K562 (cell line): ENCODE data around the gene SH3D19. TPM values are rescaled to one million over a fixed set of nuclear protein-coding genes. Genes with fewer than 3 reads are reported as not detected.

ENCODE experiments used
- ATAC-seq: fragments of 200-7000 bp; cut with Tn5 transposase; 3 replicates; pipeline ENCODE4 v1.9.1; 2020; ENCODE audit warnings: moderate library complexity
- BruUV-seq: library from RNA; stranded (reverse); fragments of 400-500 nt; replicated peaks from 2 replicates; lab custom pipeline; 2021; lab: Mats Ljungman, UMichigan
- CTCF ChIA-PET: fragments of 300-600 bp; formaldehyde crosslinking; extraction: SDS; loops from one replicate; lab custom pipeline; 2021; ENCODE audit warnings: low intra/inter-chr PET ratio; lab: Yijun Ruan, JAX
- POLR2A ChIA-PET: fragments of 300-600, 350-650 bp; sonication (Branson Sonifier 250); formaldehyde crosslinking; extraction: SDS; loops from one replicate; lab custom pipeline; 2021; ENCODE audit warnings: antibody characterized with exemption, inconsistent platforms; lab: Yijun Ruan, JAX
- DNase-seq, 4 experiments: peaks; one replicate each; pipeline versions ENCODE4 v3.0.0 to v3.0.0-alpha.2; 2011 to 2018; ENCODE audit warnings: low spot score in 3 of 4, mixed read lengths in 3 of 4; ENCODE audit errors: extremely low read depth in 1 of 4
- FAIRE-seq: peaks from 2 replicates; lab custom pipeline; 2011; peaks lifted over from hg19 to GRCh38; lab: Jason Lieb, UNC
- H2AFZ ChIP-seq: 2 replicates; pipeline ENCODE4 v1.6.0; 2011; ENCODE audit warnings: low read depth, low read length, control low read depth, inconsistent platforms
- H3K27ac ChIP-seq: fragments of 200-600 bp; 3 replicates; pipeline ENCODE4 v1.8.0; 2011; ENCODE audit warnings: low read depth, mild to moderate bottlenecking, control low read depth, inconsistent platforms, low read length, moderate library complexity, mixed read lengths; ENCODE audit errors: extremely low read depth
- H3K27me3 ChIP-seq, 2 experiments: fragments of 300-600 bp in 1 of 2; 2 replicates in 1 of 2; 3 replicates in 1 of 2; pipeline versions ENCODE4 v1.6.0 to v1.8.0; 2011; ENCODE audit warnings: inconsistent platforms in 2 of 2, low read length in 2 of 2, mild to moderate bottlenecking in 1 of 2, mixed read lengths in 1 of 2, moderate library complexity in 1 of 2; ENCODE audit not compliant: control insufficient read depth in 2 of 2, insufficient read depth in 2 of 2
- H3K36me3 ChIP-seq: fragments of 300-600 bp; 3 replicates; pipeline ENCODE4 v1.8.0; 2011; ENCODE audit warnings: mild to moderate bottlenecking, low read length, inconsistent platforms; ENCODE audit not compliant: control insufficient read depth, insufficient read depth
- H3K4me1 ChIP-seq, 2 experiments: fragments of 200-600 bp in 1 of 2; replicated peaks in 1 of 2; 2 replicates in 1 of 2; 3 replicates in 1 of 2; pipeline versions ENCODE4 v1.5.1 to v1.8.0; 2011; ENCODE audit warnings: inconsistent platforms in 2 of 2, low read length in 2 of 2, mild to moderate bottlenecking in 1 of 2, mixed read lengths in 1 of 2, moderate library complexity in 1 of 2; ENCODE audit not compliant: control insufficient read depth in 2 of 2, insufficient read depth in 2 of 2
- H3K4me2 ChIP-seq: 2 replicates; pipeline ENCODE4 v1.6.1; 2011; ENCODE audit warnings: low read length, control low read depth, inconsistent platforms, mixed read lengths; ENCODE audit not compliant: insufficient read depth
- H3K4me3 ChIP-seq: fragments of 200-600 bp; sonication (generic), shearing (Covaris generic); 2 replicates; pipeline ENCODE4 v1.5.1; 2016; ENCODE audit warnings: control low read depth, inconsistent platforms
- H3K79me2 ChIP-seq: fragments of 200-600 bp; 3 replicates; pipeline ENCODE4 v1.8.0; 2011; ENCODE audit warnings: low read length, inconsistent platforms; ENCODE audit not compliant: control insufficient read depth, insufficient read depth
- H3K9ac ChIP-seq, 2 experiments: 2 replicates each; pipeline versions ENCODE4 v1.6.0 to v1.6.1; 2011; ENCODE audit warnings: low read depth in 2 of 2, low read length in 2 of 2, control low read depth in 1 of 2, inconsistent platforms in 1 of 2, mild to moderate bottlenecking in 1 of 2, mixed read lengths in 1 of 2; ENCODE audit not compliant: insufficient read depth in 1 of 2
- H3K9me1 ChIP-seq: one replicate; pipeline ENCODE4 v1.6.0; 2011; ENCODE audit warnings: inconsistent platforms, mild to moderate bottlenecking, low read length, moderate library complexity; ENCODE audit not compliant: control insufficient read depth, insufficient read depth
- H3K9me3 ChIP-seq: replicated peaks from 2 replicates; pipeline ENCODE4 v1.5.1; 2011; ENCODE audit warnings: low read depth, low read length, inconsistent platforms; ENCODE audit not compliant: control insufficient read depth, insufficient read depth
- H4K20me1 ChIP-seq: replicated peaks from 2 replicates; pipeline ENCODE4 v1.6.1; 2011; ENCODE audit warnings: low read length, inconsistent platforms, mixed read lengths; ENCODE audit not compliant: control insufficient read depth, insufficient read depth
- BCL6 ChIP-seq: fragments of 250-450 bp; sonication (Bioruptor Pico); IDR thresholded peaks from 2 replicates; pipeline ENCODE4 v1.4.0; 2020
- CBX8 ChIP-seq: fragments of 200-600 bp; sonication (generic); IDR thresholded peaks from 2 replicates; pipeline ENCODE4 v1.6.1; 2012; ENCODE audit warnings: borderline replicate concordance, mixed run types, low read depth, mild to moderate bottlenecking, moderate library complexity, mixed read lengths, low read length, control low read depth, inconsistent platforms; ENCODE audit not compliant: poor library complexity, severe bottlenecking; ENCODE audit errors: extremely low read depth
- CREM ChIP-seq: IDR thresholded peaks from 2 replicates; pipeline ENCODE4 v1.6.1; 2014; ENCODE audit warnings: antibody characterized with exemption, low read depth
- DEAF1 ChIP-seq: fragments of 450-650 bp; formaldehyde crosslinking; IDR thresholded peaks from 2 replicates; pipeline ENCODE4 v1.4.0; 2020; ENCODE audit warnings: mild to moderate bottlenecking, moderate library complexity
- ETS2 ChIP-seq: IDR thresholded peaks from 2 replicates; pipeline ENCODE4 v1.6.1; 2016; ENCODE audit warnings: borderline replicate concordance, missing genetic modification characterization, mild to moderate bottlenecking, moderate library complexity, missing compliant biosample characterization; ENCODE audit not compliant: poor library complexity, severe bottlenecking
- FOXA1 ChIP-seq: fragments of 450-650 bp; IDR thresholded peaks from 2 replicates; pipeline ENCODE4 v1.6.1; 2016; ENCODE audit warnings: mild to moderate bottlenecking, borderline replicate concordance
- FOXO4 ChIP-seq: fragments of 450-650 bp; formaldehyde crosslinking; IDR thresholded peaks from 2 replicates; pipeline ENCODE4 v1.4.0; 2020; ENCODE audit warnings: mild to moderate bottlenecking, moderate library complexity
- HDAC8 ChIP-seq: fragments of 450-650 bp; IDR thresholded peaks from 2 replicates; pipeline ENCODE4 v1.6.1; 2016; ENCODE audit warnings: mild to moderate bottlenecking, missing genetic modification characterization, moderate library complexity, missing compliant biosample characterization
- NR2F6 ChIP-seq: fragments of 450-650 bp; formaldehyde crosslinking; IDR thresholded peaks from 2 replicates; pipeline ENCODE4 v1.4.0; 2020; ENCODE audit warnings: mild to moderate bottlenecking
- RNF2 ChIP-seq: sonication (generic); IDR thresholded peaks from 2 replicates; pipeline ENCODE4 v1.6.1; 2016
- ZFP91 ChIP-seq: sonication (generic); formaldehyde crosslinking; IDR thresholded peaks from 2 replicates; pipeline ENCODE4 v1.8.0; 2022; ENCODE audit warnings: mild to moderate bottlenecking, missing genetic modification reagents
- ZNF146 ChIP-seq: IDR thresholded peaks from one replicate; pipeline ENCODE4 v1.6.1; 2018; ENCODE audit warnings: missing compliant biosample characterization; ENCODE audit not compliant: unreplicated experiment
- ZNF165 ChIP-seq: fragments of 250-450 bp; sonication (Bioruptor Pico); IDR thresholded peaks from 2 replicates; pipeline ENCODE4 v1.4.0; 2020; ENCODE audit warnings: borderline replicate concordance
- ZNF239 ChIP-seq: fragments of 250-450 bp; sonication (Bioruptor Pico); IDR thresholded peaks from 2 replicates; pipeline ENCODE4 v1.4.0; 2020; ENCODE audit warnings: mild to moderate bottlenecking
- ZNF3 ChIP-seq: fragments of 250-450 bp; sonication (Bioruptor Pico); IDR thresholded peaks from 2 replicates; pipeline ENCODE4 v1.5.0; 2021; ENCODE audit warnings: mild to moderate bottlenecking, moderate library complexity
- ZNF445 ChIP-seq: fragments of 250-450 bp; sonication (Bioruptor Pico); IDR thresholded peaks from 2 replicates; pipeline ENCODE4 v1.4.0; 2020; ENCODE audit warnings: low read depth, mild to moderate bottlenecking, moderate library complexity
- ZNF668 ChIP-seq: fragments of 250-450 bp; sonication (Bioruptor Pico); IDR thresholded peaks from 2 replicates; pipeline ENCODE4 v1.8.0; 2022; ENCODE audit warnings: mild to moderate bottlenecking, inconsistent platforms
- WGBS: fragments of 100-300 bp; shearing (Covaris generic); methylation state at CpG from one replicate; pipeline ENCODE4 v1.1.6; 2016; ENCODE audit warnings: low coverage, mixed read lengths; ENCODE audit not compliant: insufficient coverage; ENCODE audit errors: missing lambda C conversion rate; 5-methylcytosine and 5-hydroxymethylcytosine counted together
- in situ Hi-C: fragments of 300-500 bp; cut with MboI; formaldehyde crosslinking; loops from 4 replicates; pipeline ENCODE4 v1.15.0; 2018; ENCODE audit warnings: inconsistent platforms, mixed read lengths
- intact Hi-C: fragments of 100-400 bp; cut with micrococcal nuclease; formaldehyde crosslinking; loops from 2 replicates; pipeline ENCODE4 v1.14.2; 2022
- polyA plus RNA-seq, 8 experiments: library from polyadenylated mRNA; depleted of rRNA in 4 of 8; stranded (reverse) in 5 of 8; unstranded in 3 of 8; fragments of >200 nt; fragmentation: Nextera tagmentation in 2 of 8; fragmentation: Illumina TruSeq in 1 of 8; extraction: Ambion mirVana in 2 of 8; extraction: Trizol in 1 of 8; gene quantifications; 2 replicates each; pipeline versions ENCODE4 v1.2.1 to v1.2.3, GENCODE V29; 2011 to 2014; ENCODE audit warnings: inconsistent platforms in 1 of 8, missing spikeins in 1 of 8
- total RNA-seq, 7 experiments: library from RNA; depleted of rRNA in 6 of 7; stranded (reverse); fragments of >200 nt in 6 of 7; fragmentation: Illumina TruSeq in 2 of 7; extraction: Trizol in 2 of 7; gene quantifications; 2 replicates each; pipeline versions ENCODE4 v1.2.1 to v1.2.3, GENCODE V29; 2011 to 2021; ENCODE audit warnings: low replicate concordance in 1 of 7

Gene SH3D19
- total and polyA plus RNA-seq, 9 of the 15 experiments (the other 6 are each of a cell fraction or from before 2014, with no cell fraction given): 0.42 to 2.2 (median 1.1) TPM; not detected in 6

GRCh38 chr4:151099976-151100417 is 225.4 kb downstream of the SH3D19 start:
- peak overlapping the region; percentile 89 for H3K27ac ChIP-seq
- DNase-seq: peak in 1 of 4 experiments; percentile 31
- WGBS: under 1% methylated on average over 13 of the region's 13 CpGs
- peak; percentile 58 for FAIRE-seq
- in situ Hi-C loops (no loop called here), intact Hi-C loops (loop anchor here (5.0 kb wide), 1 partner anchor 88 kb away; no protein-coding TSS in a partner anchor)
- ChIA-PET POLR2A (interaction anchor here (0.7 to 4.1 kb wide), 4 partner anchors 10 to 781 kb away, joined by 3 to 22 read pairs (median 3); no protein-coding TSS in a partner anchor), CTCF (no interaction called here)
- no peaks in the 10 kb centered on the region; the same call in 1 of the 2 replicates for H3K9me3 ChIP-seq
- H3K9me1 ChIP-seq: no peaks in the 10 kb centered on the region
- ATAC-seq: peak; percentile 56
- peaks cover 7 to 8% of the 10 kb centered on the region in 2 experiments; a peak in 3 of 5 replicates for H3K4me1 ChIP-seq
- peak overlapping the region; percentile 85 for H3K4me3 ChIP-seq
- H2AFZ ChIP-seq: peak overlapping the region; percentile 52; the same call in 1 of the 2 replicates
- peaks cover 52% of the 10 kb centered on the region for H3K36me3 ChIP-seq
- BruUV-seq: TSS peak; percentile 49
- peaks cover 48% of the 10 kb centered on the region for H3K79me2 ChIP-seq
- no peaks in the 10 kb centered on the region for H3K27me3 ChIP-seq
- peak overlapping the region; percentile 100 for H3K4me2 ChIP-seq
- peak overlapping the region; percentile 99 for H3K9ac ChIP-seq
- H4K20me1 ChIP-seq: peaks cover 15% of the 10 kb centered on the region; the same call in 1 of the 2 replicates
- no peak for TF ChIP-seq ETS2 (tag)
- no peak for TF ChIP-seq ZNF3 (CRISPR knock-in tag)
- no peak for TF ChIP-seq CREM
- TF ChIP-seq RNF2: no peak
- TF ChIP-seq ZNF445 (CRISPR knock-in tag): no peak
- no peak for TF ChIP-seq ZNF146 (CRISPR knock-in tag)
- TF ChIP-seq NR2F6 (CRISPR knock-in tag): no peak
- TF ChIP-seq ZFP91 (CRISPR knock-in tag): no peak
- peak; percentile 63; the same call in 1 of the 2 replicates for TF ChIP-seq ZNF165 (CRISPR knock-in tag)
- no peak for TF ChIP-seq ZNF668
- peak; percentile 60; the same call in 1 of the 2 replicates for TF ChIP-seq FOXO4
- TF ChIP-seq DEAF1 (CRISPR knock-in tag): 0 out of 2 replicates have a peak, but pooled peaks have one; percentile 6
- TF ChIP-seq CBX8: no peak
- TF ChIP-seq HDAC8 (tag): no peak
- no peak for TF ChIP-seq ZNF239 (CRISPR knock-in tag)
- no peak for TF ChIP-seq FOXA1
- TF ChIP-seq BCL6 (CRISPR knock-in tag): no peak
